Body of pancreas (tissue), 4 donors: Measurements from ENCODE around the gene LEFTY1. TPM values are rescaled to one million over a fixed set of nuclear protein-coding genes. Genes with fewer than 3 reads are reported as not detected.

ENCODE experiments used
- ATAC-seq: fragments of 150-250 bp; one replicate; pipeline ENCODE4 v1.9.1; 2016
- DNase-seq, 4 donors: peaks; one replicate each; pipeline ENCODE4 v3.0.0-alpha.2; 2019
- H3K27ac ChIP-seq, 4 donors: fragments of 200-600 bp; sonication (generic); 1 replicate in 3 of 4; 2 replicates in 1 of 4; pipeline versions ENCODE4 v1.5.1 to v1.6.1; 2016 to 2019; ENCODE audit warnings: mild to moderate bottlenecking in 1 of 4, mixed read lengths in 1 of 4, moderate library complexity in 1 of 4
- H3K27me3 ChIP-seq, 2 donors: fragments of 200-600 bp; sonication (generic); one replicate each; pipeline ENCODE4 v1.6.0; 2016; ENCODE audit warnings: mild to moderate bottlenecking in 1 of 2
- H3K36me3 ChIP-seq, 2 donors: fragments of 200-600 bp; sonication (generic); replicated peaks in 1 of 2; 2 replicates each; pipeline ENCODE4 v1.5.1; 2016; ENCODE audit warnings: low read depth in 2 of 2; ENCODE audit not compliant: insufficient read depth in 1 of 2
- H3K4me1 ChIP-seq: fragments of 200-600 bp; sonication (generic); one replicate; pipeline ENCODE4 v1.6.0; 2016
- H3K4me3 ChIP-seq, 2 donors: fragments of 200-600 bp; sonication (generic); 1 replicate in 1 of 2; 2 replicates in 1 of 2; pipeline ENCODE4 v1.5.1; 2016 to 2019
- H3K9me3 ChIP-seq, 3 donors: fragments of 200-600 bp; sonication (generic); 1 replicate in 2 of 3; 2 replicates in 1 of 3; pipeline ENCODE4 v1.5.1; 2016
- CTCF ChIP-seq, 7 experiments: fragments of 450-650 bp in 4 of 7; fragments of 200-600 bp in 3 of 7; sonication (generic) in 3 of 7; IDR thresholded peaks; one replicate each; pipeline ENCODE4 v1.5.1; 2016 to 2019; ENCODE audit warnings: antibody characterized with exemption in 7 of 7
- POLR2A ChIP-seq, 3 donors: fragments of 450-650 bp; IDR thresholded peaks; one replicate each; pipeline ENCODE4 v1.6.1; 2016; ENCODE audit warnings: antibody characterized with exemption in 3 of 3, mild to moderate bottlenecking in 2 of 3
- WGBS, 2 donors: methylation state at CpG; one replicate each; pipeline ENCODE4 v1.1.5; 2017; 5-methylcytosine and 5-hydroxymethylcytosine counted together
- intact Hi-C: fragments of 100-400 bp; cut with DNase I; formaldehyde crosslinking; loops from one replicate; pipeline ENCODE4 v1.15.1; 2023
- total RNA-seq, 2 donors: library from RNA; depleted of rRNA; stranded (reverse); fragments of >200 nt; gene quantifications; one replicate each; pipeline ENCODE4 v1.1.0, GENCODE V29; 2016

LEFTY1 gene
- total RNA-seq, 2 donors from 2014 or later, result 138 to 153 TPM

DNA sequence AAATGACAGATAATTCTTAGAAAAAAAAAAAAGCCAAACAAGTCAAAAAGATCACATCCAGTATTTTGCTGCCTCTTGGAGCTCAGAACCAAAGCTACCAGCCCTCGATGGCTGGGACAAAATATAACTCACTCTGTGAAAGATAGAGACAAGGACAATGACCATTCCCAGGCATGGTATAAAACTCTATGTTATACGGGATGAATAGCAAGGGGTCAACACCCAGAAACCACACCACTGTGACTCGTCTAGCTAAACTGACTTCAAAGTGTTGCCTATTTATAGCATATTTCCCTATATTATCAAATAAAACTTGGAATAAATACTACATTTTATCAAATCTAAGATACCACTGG lies 16.9 kb downstream of the LEFTY1 start:
- WGBS, 2 donors, result 61 to 68% methylated on average over 3 of the region's 3 CpGs
- peaks cover 18 to 19% of the 10 kb centered on the region in 2 donors for H3K36me3 ChIP-seq

DNA sequence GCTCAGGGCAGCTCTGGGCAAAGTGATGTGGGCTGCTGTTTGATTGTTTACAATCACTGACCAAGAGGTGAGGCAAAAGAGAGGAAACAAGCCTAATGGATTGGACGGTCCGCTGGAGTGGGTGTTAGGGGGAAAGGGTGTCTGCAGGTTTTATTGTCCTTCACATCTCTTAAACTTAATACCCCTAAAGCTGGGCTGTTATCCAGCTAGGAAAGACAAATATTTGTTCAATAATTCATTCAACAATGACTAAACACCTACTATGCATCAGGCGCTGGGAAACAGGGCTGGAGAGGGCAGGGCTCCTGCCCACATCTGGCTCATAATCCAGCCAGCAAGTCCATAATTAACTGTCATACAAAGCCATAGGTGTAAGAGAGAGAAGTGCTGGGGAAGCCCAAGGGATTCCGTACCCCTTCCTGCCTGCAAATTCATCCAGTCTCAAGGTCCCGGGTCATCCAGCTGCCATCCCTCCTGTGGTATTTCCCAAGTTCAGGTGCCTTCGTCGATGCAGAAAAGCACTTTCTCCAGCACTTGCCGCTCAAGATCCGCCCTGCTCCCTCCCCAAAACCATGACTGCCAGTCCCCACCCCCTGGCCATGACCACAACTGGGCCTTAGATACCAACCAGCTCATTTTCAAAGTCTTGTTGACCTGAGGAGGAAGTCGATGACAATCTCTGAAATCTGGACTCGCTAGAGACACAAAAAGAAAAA lies 17.4 kb downstream of the LEFTY1 start:
- ATAC-seq (no peak), DNase-seq (no peak)
- Histone ChIP-seq H3K27me3 (no peaks in the 10 kb centered on the region), H3K9me3 (no peaks in the 10 kb centered on the region), H3K27ac (peak overlapping the region in 3 of 4 donors; percentile 2 to 28 (median 24)), H3K36me3 (peaks cover 19 to 20% of the 10 kb centered on the region in 2 donors), H3K4me1 (peaks cover 46% of the 10 kb centered on the region), H3K4me3 (no peak overlapping the region)
- intact Hi-C loops, result no loop called here
- TF ChIP-seq POLR2A (IDR thresholded peaks at IDR 0.05) (no peak), CTCF (IDR thresholded peaks at IDR 0.05) (no peak)
- WGBS, 2 donors, result 60 to 67% methylated on average over 11 of the region's 11 CpGs

More for the DNA sequence above, 16.9 kb downstream of the LEFTY1 start:
- H3K4me3 ChIP-seq, result no peak overlapping the region
- H3K9me3 ChIP-seq, result no peaks in the 10 kb centered on the region
- ATAC-seq, result no peak
- peak overlapping the region in 3 of 4 donors; percentile 2 to 28 (median 24) for H3K27ac ChIP-seq
- TF ChIP-seq POLR2A (IDR thresholded peaks at IDR 0.05) (no peak), CTCF (IDR thresholded peaks at IDR 0.05) (no peak)
- H3K27me3 ChIP-seq, result no peaks in the 10 kb centered on the region
- intact Hi-C loops, result no loop called here
- no peak for DNase-seq
- peaks cover 51% of the 10 kb centered on the region for H3K4me1 ChIP-seq

GRCh38 chr1:225870911-225871310 lies 18.0 kb downstream of the LEFTY1 start:
- DNase-seq (no peak), ATAC-seq (no peak)
- Histone ChIP-seq H3K27ac (no peak overlapping the region), H3K4me1 (peaks cover 40% of the 10 kb centered on the region), H3K9me3 (no peaks in the 10 kb centered on the region), H3K27me3 (no peaks in the 10 kb centered on the region), H3K4me3 (no peak overlapping the region), H3K36me3 (peaks cover 19 to 25% of the 10 kb centered on the region in 2 donors)
- TF ChIP-seq CTCF (IDR thresholded peaks at IDR 0.05) (no peak), POLR2A (IDR thresholded peaks at IDR 0.05) (no peak)
- intact Hi-C loops, result no loop called here
- WGBS, 2 donors, result 57 to 71% methylated on average over 3 of the region's 3 CpGs

DNA sequence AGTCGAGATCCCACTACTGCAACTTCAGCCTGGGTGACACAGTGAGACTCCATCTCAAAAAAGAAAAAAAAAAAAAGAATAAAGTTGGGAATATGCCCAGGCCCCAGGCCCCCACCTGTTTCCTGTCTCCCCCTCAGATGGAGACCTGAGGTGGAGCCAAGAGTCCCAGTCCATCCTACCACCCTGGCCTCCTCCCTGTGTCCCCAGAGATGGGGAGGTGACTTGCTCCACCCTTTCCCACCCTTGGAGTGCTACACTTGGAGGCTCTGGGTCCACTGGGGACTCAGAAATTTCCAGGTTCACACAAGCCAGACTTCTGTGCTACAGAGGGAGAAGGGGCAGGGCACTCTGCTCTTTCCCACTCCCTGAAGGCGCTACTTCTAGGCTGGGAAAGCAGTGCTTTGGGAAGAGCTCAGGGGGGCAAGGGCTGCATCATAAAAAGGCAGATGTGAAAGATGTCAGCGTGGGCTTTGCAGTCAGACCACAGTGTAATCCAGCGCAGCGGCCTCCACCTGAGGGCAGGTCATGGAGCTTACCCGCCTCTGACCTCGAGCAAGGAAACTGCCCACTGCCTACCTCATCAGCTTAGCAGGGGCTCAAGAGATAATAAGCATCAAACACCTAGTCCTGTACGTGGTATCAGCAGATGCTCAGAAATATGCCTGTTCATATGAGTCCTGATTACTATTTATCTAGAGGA lies 20.2 kb downstream of the LEFTY1 start:
- TF ChIP-seq CTCF (IDR thresholded peaks at IDR 0.05) (no peak), POLR2A (IDR thresholded peaks at IDR 0.05) (no peak)
- Histone ChIP-seq H3K36me3 (peaks cover 13 to 20% of the 10 kb centered on the region in 2 donors), H3K4me1 (peaks cover 25% of the 10 kb centered on the region), H3K4me3 (no peak overlapping the region), H3K27me3 (no peaks in the 10 kb centered on the region), H3K9me3 (no peaks in the 10 kb centered on the region), H3K27ac (no peak overlapping the region)
- intact Hi-C loops, result no loop called here
- DNase-seq (no peak), ATAC-seq (no peak)
- WGBS, 2 donors, result 83 to 86% methylated on average over 8 of the region's 8 CpGs
